ENCODE results near the gene RNPEPL1. TPM values are rescaled to one million over a fixed set of nuclear protein-coding genes. Genes with fewer than 3 reads are reported as not detected.
"Not testable (repeated sequence)": the region's sequence is repeated elsewhere in the genome, so short reads cannot be mapped to it uniquely, and the experiment has no call there.

The RNPEPL1 gene
- total RNA-seq, 1 donor from 2014 or later: 20.8 TPM

GRCh38 chr2:240603081-240603835, 35.0 kb downstream of the RNPEPL1 start:
- no peak for DNase-seq (ENCODE audit: low read depth, low spot score)

DNA sequence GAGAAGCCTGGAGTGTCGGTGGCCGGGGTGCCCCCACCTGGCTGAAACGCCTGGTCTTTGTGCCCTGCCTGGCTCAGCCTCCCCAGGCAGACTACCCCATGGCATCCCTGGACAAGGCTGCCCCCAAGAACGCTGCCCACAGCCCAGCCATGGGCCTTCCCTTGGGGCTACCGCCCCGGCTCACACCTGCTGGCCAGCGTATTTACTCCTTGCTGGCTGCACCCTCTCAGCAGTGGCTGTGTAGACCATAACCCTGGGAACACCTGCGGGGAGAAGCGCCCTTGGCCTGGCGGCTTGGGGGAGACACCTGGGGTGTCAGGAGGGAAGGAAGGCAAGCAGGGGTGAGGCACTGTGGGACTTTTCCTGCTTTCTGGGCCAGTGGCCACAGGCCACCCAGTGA, 35.6 kb downstream of the RNPEPL1 start:
- no peak for DNase-seq (ENCODE audit: low read depth, low spot score)

GRCh38 chr2:240604291-240604938, 36.1 kb downstream of the RNPEPL1 start:
- peak; percentile 45 for DNase-seq (ENCODE audit: low read depth, low spot score)

GRCh38 chr2:240604939-240605716, 36.8 kb downstream of the RNPEPL1 start:
- no peak for DNase-seq (ENCODE audit: low read depth, low spot score)

DNA sequence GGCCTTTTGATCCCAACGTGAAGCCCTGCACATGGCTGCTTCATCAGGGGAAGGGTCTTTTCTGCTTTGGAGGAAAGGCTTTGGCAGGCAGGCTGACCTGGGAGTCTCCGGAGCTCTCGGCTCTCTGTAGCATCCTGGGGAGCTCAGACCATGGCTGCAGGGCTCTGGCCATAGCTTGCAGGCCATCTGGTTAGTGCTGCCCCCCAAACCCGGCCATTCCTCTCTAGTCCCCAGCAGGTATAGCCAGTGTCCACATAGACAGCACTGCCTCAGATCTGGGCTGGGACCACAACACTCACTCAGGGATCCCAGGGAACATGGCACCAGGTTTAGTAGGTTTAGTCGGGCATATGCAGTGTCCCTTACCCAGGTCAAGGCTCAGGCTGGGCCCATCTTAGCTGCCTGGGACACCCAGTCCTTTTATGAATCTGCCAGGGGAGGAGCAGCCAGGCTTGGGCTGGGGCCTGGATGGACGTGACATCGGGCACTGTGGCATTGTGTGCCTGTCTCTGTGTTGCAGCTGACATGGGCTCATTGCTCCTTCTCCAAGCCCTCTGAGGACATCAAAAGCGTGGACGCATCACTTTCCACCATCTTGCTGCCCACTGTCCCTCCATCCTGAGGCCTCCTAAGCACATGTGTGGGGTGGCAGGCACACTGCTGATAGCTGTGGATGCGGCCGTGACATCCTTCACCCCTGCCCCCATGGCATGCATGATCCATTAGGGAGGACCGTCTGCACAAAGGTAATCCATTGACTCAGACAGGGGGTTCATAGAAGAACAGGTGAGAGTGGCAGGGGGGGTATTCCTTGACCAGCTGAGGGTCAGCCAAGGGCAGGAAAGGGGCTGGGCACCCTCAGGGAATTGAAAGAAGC, 37.8 kb downstream of the RNPEPL1 start:
- DNase-seq (ENCODE audit: low read depth, low spot score): no peak

DNA sequence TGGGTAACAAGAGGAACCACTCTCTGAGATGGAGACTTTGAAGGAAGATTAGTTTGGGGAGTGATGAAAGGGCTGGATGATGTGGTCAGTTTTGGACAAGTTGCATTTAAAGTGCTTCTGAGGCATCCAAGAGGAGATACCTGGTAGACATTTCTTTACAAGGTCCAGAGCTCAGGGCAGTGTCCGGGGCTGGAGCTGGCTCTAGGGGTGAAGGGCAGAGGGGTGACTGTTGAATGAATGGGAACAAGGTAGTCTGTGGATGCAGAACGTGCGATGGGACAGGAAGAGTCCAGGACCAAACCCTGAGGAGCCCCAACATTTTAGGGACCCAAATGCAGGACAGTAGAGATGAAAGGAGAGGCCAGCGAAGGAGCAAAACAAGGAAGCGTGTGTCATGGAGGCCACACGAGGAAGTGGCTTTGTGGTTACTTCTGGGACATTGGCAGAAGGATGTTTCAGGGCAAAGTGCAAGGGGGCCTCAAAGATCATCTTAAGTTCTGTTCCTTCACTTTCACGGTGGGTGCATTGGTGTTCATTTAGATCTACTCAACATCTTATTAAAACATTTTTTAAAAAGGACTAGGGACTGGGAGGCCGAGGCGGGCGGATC, 43.4 kb downstream of the RNPEPL1 start:
- no peak for DNase-seq (ENCODE audit: low read depth, low spot score)

DNA sequence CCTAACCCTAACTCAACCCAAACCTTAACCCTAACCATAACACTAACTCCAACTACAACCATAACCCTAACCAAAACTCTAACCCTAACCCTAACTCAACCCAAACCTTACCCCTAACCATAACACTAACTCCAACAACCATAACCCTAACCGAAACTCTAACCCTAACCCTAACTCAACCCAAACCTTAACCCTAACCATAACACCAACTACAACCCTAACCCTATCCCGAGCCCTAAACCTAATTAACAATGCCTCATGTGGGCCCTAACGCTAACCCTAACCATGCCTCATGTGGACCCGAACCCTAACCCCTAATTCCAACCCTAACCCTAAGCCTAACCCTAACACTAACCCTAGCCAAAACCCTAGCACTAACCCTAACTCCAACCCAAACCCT, 45.5 kb downstream of the RNPEPL1 start:
- DNase-seq (ENCODE audit: low read depth, low spot score): no peak

DNA sequence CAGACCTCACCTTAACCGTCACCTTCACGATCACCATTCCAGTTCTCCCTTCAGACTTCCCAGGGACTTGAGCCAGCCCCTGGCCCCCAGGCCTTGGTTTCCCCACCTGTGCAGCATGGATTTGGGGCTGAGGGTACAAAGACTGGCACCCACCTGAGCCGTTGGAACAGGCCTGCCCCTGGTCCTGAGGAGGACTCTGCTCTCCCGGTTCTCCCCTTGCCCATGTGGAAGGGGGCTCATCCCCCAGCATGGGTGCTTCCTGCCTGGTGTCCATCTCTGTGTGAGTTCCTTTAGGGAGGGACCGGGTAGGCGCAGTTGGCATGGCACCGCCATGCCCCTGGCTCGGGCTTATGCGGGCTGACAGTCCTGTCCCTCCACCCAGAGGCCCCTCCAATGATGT, 46.1 kb downstream of the RNPEPL1 start:
- DNase-seq (ENCODE audit: low read depth, low spot score): no peak

DNA sequence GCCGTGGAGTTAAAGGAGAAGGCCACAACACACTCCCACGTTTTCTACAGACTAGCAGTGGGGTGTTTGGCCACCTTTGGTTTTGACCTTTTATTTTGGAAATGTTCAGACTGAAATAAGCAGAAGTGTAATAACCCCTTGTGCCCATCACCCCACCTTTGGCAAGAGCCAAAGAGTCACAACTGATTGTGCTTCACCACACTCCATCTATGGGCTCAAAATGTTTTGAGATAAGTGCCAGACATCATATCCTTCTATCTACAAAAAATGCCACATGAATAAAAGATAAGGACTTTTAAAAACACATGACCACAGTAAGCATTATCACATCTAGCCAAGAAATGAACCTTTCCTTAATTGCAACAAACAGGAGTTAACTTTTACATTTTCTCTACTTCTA, 47.1 kb downstream of the RNPEPL1 start:
- DNase-seq (ENCODE audit: low read depth, low spot score): no peak

DNA sequence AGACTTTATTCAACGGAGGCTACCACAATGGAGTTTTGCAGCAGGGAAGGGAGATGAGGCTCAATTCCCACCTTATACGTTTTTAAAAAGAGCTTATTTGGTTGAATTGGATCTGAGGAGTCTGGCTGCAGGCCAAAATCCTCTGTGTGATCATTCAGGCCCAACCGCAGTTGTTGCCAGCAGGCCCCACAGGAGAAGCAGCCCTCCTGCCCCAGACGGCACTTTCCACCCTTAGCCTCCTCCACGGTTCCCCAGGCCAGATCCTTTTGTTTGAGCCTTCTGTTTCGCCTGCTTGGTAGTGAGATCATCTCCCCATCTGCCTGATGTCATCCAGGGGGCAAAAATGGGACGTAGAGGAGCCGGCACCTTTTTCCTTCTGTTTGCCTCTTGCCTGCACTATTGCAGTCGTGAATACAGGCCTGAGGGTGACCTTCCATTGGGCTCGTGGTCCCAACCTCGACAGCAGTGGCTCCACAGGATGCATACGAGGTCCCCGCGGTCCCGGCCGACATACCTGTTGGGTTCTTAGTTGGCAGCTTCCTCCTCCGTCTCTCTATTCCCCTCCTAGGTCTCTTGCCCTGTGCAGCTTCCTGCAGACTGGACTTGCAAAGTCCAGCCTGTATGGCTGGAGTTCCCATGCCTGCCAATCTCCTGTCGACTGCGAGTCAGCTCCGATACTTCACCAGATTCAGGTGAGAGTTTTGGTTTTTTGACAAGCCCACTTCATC, 47.7 kb downstream of the RNPEPL1 start:
- DNase-seq (ENCODE audit: low read depth, low spot score): no peak

- not testable (repeated sequence) for DNase-seq (ENCODE audit: low read depth, low spot score)
Measured at GRCh38 chr2:240616860-240617666, 48.8 kb downstream of the RNPEPL1 start.

- no peak for DNase-seq (ENCODE audit: low read depth, low spot score)
Measured at GRCh38 chr2:240618776-240619175, 50.5 kb downstream of the RNPEPL1 start.

- DNase-seq (ENCODE audit: low read depth, low spot score): no peak
Measured at GRCh38 chr2:240619506-240620148, 51.3 kb downstream of the RNPEPL1 start.

DNA sequence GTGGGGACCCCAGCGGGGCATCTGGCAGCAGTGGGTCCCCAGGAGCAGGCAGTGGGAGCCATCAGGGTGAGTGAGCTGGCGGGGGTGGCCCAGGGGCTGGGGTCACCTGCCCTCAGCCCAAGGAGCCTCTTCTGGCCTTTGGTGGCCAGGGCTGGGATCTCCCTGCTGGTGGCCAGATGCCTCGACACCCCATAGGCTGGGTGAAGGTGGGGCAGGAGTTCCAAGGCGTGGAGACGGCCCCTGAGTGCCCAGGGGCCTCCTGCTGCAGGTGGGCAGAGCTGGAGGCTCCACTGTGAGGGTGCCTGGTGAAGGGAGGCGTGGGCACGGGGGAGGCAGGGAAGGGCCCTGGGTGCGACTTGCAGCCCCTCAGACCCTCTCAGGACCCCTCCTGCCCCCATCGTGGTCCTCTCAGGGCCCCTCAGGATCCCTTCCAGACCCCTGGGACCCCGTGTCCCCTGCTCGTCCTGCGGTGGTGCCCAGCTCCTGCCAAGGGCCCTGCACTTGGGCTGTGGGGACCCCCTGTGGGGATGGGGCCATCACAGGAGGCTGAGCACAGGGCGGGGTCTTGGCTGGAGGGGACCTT, 52.0 kb downstream of the RNPEPL1 start:
- no peak for DNase-seq (ENCODE audit: low read depth, low spot score)

- no peak for DNase-seq (ENCODE audit: low read depth, low spot score)
Measured at GRCh38 chr2:240620859-240621258, 52.6 kb downstream of the RNPEPL1 start.

DNA sequence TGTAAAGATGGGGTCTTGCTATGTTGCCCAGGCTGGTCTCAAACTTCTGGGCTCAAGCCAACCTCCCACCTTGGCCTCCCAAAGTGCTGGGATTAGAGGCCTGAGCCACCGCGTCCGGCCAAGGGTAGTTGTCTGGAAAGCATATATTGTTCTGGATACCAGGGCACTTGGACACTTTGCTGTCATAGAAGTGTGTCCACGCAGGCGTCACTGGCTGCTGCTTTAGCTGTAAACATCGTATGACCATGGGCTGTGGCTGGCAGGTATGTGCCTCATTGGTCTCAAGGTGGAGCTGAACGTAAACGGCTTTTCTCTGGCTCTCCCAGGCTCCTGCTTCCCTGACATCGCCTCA, 53.8 kb downstream of the RNPEPL1 start:
- no peak for DNase-seq (ENCODE audit: low read depth, low spot score)

DNA sequence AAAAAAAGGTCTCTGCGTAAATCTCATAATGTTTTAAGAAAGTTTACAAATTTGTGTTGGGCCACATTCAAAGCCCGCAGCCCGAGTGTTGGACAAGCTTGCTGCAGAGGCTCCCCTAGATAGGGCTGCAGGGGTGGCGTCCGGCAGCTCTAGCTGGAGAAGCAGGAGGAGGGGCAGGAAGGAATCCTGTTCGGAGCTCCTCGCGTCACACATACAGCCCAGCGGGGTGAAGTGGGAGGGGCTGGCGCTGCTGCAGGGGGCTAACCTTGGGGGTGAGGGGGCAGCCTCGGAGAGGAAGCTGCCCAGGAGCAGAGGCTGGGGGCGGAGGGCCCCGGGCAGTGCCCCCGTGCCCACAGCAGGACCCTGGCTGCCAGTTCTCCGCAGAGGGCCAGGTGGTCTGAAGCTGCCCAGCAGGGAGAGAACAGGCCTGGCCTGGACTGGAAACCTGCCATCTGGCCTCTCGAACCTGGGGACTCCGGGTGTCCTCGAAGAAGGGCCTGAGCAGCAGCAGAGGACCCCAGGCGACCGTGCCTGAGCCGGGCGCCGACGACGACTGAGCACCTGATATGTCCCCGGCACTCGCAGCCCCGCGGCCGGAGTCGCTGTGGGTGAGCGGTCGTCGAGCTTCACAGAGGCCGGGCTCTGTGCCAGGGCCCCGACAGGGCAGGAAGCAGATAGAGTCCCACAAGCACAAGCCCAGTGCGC, 54.4 kb downstream of the RNPEPL1 start:
- DNase-seq (ENCODE audit: low read depth, low spot score): no peak

DNA sequence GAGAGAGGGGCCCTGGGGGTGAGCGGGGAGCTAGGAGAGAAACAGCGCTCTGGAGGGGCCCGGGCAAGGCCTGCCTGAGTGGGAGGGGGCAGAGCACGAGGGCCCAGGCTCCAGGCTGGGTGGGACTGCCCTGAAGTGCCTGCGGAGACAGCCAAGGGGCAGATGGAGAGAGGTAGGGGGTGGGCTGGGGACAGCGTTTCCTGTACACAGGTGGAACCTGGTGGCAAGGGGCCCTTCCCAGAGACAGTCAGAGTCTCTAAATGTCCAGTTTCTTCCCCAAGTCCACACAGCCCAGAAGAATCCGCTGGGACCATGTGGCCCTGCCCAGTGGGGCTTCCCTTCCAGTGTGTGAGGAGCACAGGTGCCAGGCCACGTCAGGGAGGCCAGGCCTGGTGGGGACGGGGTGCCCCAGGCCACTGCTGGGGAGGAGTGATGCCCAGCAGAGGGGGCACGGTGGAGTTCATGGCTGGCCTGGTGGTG, 55.3 kb downstream of the RNPEPL1 start:
- DNase-seq (ENCODE audit: low read depth, low spot score): no peak
